GM23338 (cell line): ENCODE data around the gene INTS14. TPM values are rescaled to one million over a fixed set of nuclear protein-coding genes. Genes with fewer than 3 reads are reported as not detected.

Experiments used
- ATAC-seq: fragments of 200-7000 bp; cut with Tn5 transposase; 3 replicates; pipeline ENCODE4 v1.9.1; 2020
- DNase-seq: peaks from one replicate; pipeline ENCODE4 v3.0.0-alpha.2; 2015; ENCODE audit warnings: low spot score
- H2AFZ ChIP-seq: fragments of 200-600 bp; sonication (generic); 2 replicates; pipeline ENCODE4 v1.8.0; 2016; ENCODE audit warnings: antibody characterized with exemption, mild to moderate bottlenecking, moderate library complexity
- H3F3A ChIP-seq: fragments of 200-600 bp; sonication (generic); replicated peaks from 2 replicates; pipeline ENCODE4 v1.8.0; 2017; ENCODE audit warnings: antibody characterized with exemption, mixed run types, low read depth
- H3K27ac ChIP-seq: fragments of 200-600 bp; sonication (generic); 2 replicates; pipeline ENCODE4 v1.6.1; 2016; ENCODE audit warnings: low read depth
- H3K27me3 ChIP-seq: fragments of 200-600 bp; sonication (generic); 2 replicates; pipeline ENCODE4 v1.8.0; 2016; ENCODE audit warnings: mild to moderate bottlenecking, mixed run types, moderate library complexity; ENCODE audit not compliant: insufficient read depth
- H3K36me3 ChIP-seq: fragments of 200-600 bp; sonication (generic); 2 replicates; pipeline ENCODE4 v1.8.0; 2016; ENCODE audit warnings: mild to moderate bottlenecking; ENCODE audit not compliant: insufficient read depth
- H3K4me1 ChIP-seq: fragments of 200-600 bp; sonication (generic); 2 replicates; pipeline ENCODE4 v1.8.0; 2016; ENCODE audit warnings: mild to moderate bottlenecking, moderate library complexity; ENCODE audit not compliant: insufficient read depth
- H3K4me2 ChIP-seq: fragments of 200-600 bp; sonication (generic); 2 replicates; pipeline ENCODE4 v1.7.1; 2017; ENCODE audit warnings: mixed run types
- H3K4me3 ChIP-seq: fragments of 200-600 bp; sonication (generic); 2 replicates; pipeline ENCODE4 v1.6.1; 2016; ENCODE audit warnings: mixed run types
- H3K79me2 ChIP-seq: fragments of 200-600 bp; sonication (generic); replicated peaks from 2 replicates; pipeline ENCODE4 v1.8.0; 2017; ENCODE audit warnings: mild to moderate bottlenecking; ENCODE audit not compliant: insufficient read depth
- H3K9me2 ChIP-seq: fragments of 200-600 bp; sonication (generic); 2 replicates; pipeline ENCODE4 v1.8.0; 2017; ENCODE audit not compliant: insufficient read depth
- H4K20me1 ChIP-seq: fragments of 200-600 bp; sonication (generic); replicated peaks from 2 replicates; pipeline ENCODE4 v1.8.0; 2017; ENCODE audit warnings: mild to moderate bottlenecking; ENCODE audit not compliant: insufficient read depth
- H3K27ac Mint-ChIP-seq: 2 replicates; pipeline ENCODE4 v1.8.0; 2020; ENCODE audit warnings: inconsistent platforms, mild to moderate bottlenecking, moderate library complexity, mixed read lengths
- H3K27me3 Mint-ChIP-seq: 3 replicates; pipeline ENCODE4 v1.8.0; 2022; ENCODE audit warnings: low read depth, mild to moderate bottlenecking, moderate library complexity, mixed read lengths, inconsistent platforms; ENCODE audit not compliant: insufficient read depth, poor library complexity
- H3K36me3 Mint-ChIP-seq: 3 replicates; pipeline ENCODE4 v1.8.0; 2021; ENCODE audit warnings: low read depth, mild to moderate bottlenecking, inconsistent platforms, moderate library complexity, mixed read lengths
- H3K4me1 Mint-ChIP-seq: 3 replicates; pipeline ENCODE4 v1.8.0; 2020; ENCODE audit warnings: mild to moderate bottlenecking, inconsistent platforms, mixed read lengths
- H3K4me3 Mint-ChIP-seq: 3 replicates; pipeline ENCODE4 v1.8.0; 2021; ENCODE audit warnings: moderate library complexity, mild to moderate bottlenecking, inconsistent platforms, mixed read lengths
- H3K9me3 Mint-ChIP-seq: 3 replicates; pipeline ENCODE4 v1.8.0; 2020; ENCODE audit warnings: moderate library complexity, mild to moderate bottlenecking, inconsistent platforms, mixed read lengths
- ETS1 ChIP-seq: IDR thresholded peaks from 2 replicates; pipeline ENCODE4 v1.6.1; 2016; ENCODE audit warnings: antibody characterized with exemption
- EZH2 ChIP-seq: fragments of 200-600 bp; sonication (generic); IDR thresholded peaks from one replicate; pipeline ENCODE4 v1.8.0; 2017; ENCODE audit warnings: antibody characterized with exemption, mild to moderate bottlenecking, low read depth; ENCODE audit not compliant: unreplicated experiment
- EZH2phosphoT487 ChIP-seq: fragments of 200-600 bp; sonication (generic); IDR thresholded peaks from one replicate; pipeline ENCODE4 v1.8.1; 2018; ENCODE audit warnings: antibody characterized with exemption; ENCODE audit not compliant: unreplicated experiment
- JUNB ChIP-seq: IDR thresholded peaks from one replicate; pipeline ENCODE4 v1.6.1; 2016; ENCODE audit warnings: antibody characterized with exemption; ENCODE audit not compliant: unreplicated experiment
- NANOG ChIP-seq: IDR thresholded peaks from 2 replicates; pipeline ENCODE4 v1.6.1; 2016; ENCODE audit warnings: antibody characterized with exemption, borderline replicate concordance
- POLR2AphosphoS5 ChIP-seq: IDR thresholded peaks from 2 replicates; pipeline ENCODE4 v1.6.1; 2016; ENCODE audit warnings: antibody characterized with exemption, low read depth
- REST ChIP-seq: IDR thresholded peaks from one replicate; pipeline ENCODE4 v1.6.1; 2018; ENCODE audit warnings: antibody characterized with exemption; ENCODE audit not compliant: unreplicated experiment
- STAT1 ChIP-seq: IDR thresholded peaks from one replicate; pipeline ENCODE4 v1.6.1; 2016; ENCODE audit warnings: antibody characterized with exemption; ENCODE audit not compliant: unreplicated experiment
- ZNF114 ChIP-seq: fragments of 250-450 bp; sonication (Bioruptor Pico); IDR thresholded peaks from 2 replicates; pipeline ENCODE4 v1.5.0; 2020; ENCODE audit warnings: mild to moderate bottlenecking, moderate library complexity
- ZNF331 ChIP-seq: fragments of 250-450 bp; sonication (Bioruptor Pico); IDR thresholded peaks from 2 replicates; pipeline ENCODE4 v1.5.0; 2020; ENCODE audit warnings: low read depth, mild to moderate bottlenecking, moderate library complexity
- ZNF462 ChIP-seq: fragments of 250-450 bp; sonication (Bioruptor Pico); IDR thresholded peaks from 2 replicates; pipeline ENCODE4 v1.5.0; 2020; ENCODE audit warnings: mild to moderate bottlenecking, moderate library complexity
- polyA plus RNA-seq: library from polyadenylated mRNA; unstranded; fragments of >200 nt; fragmentation: Nextera tagmentation; extraction: Ambion mirVana; gene quantifications from 2 replicates; pipeline ENCODE4 v1.2.1, GENCODE V29; 2016
- total RNA-seq: library from RNA; depleted of rRNA; stranded (reverse); fragments of >200 nt; shearing (Covaris generic); gene quantifications from 2 replicates; pipeline ENCODE4 v1.2.3, GENCODE V29; 2014
- TF ChIP-seq, protein P1 (sequence below), 2 experiments: fragments of 200-600 bp in 1 of 2; sonication (generic) in 1 of 2; conservative IDR thresholded peaks; 2 replicates each; pipeline versions ENCODE4 v1.5.1 to v1.6.1; 2016 to 2017; ENCODE audit warnings: antibody characterized with exemption in 2 of 2, low read depth in 2 of 2, mild to moderate bottlenecking in 2 of 2, moderate library complexity in 1 of 2

The INTS14 gene
- total and polyA plus RNA-seq, 2 experiments from 2014 or later, result 15.2 to 37.7 TPM

DNA sequence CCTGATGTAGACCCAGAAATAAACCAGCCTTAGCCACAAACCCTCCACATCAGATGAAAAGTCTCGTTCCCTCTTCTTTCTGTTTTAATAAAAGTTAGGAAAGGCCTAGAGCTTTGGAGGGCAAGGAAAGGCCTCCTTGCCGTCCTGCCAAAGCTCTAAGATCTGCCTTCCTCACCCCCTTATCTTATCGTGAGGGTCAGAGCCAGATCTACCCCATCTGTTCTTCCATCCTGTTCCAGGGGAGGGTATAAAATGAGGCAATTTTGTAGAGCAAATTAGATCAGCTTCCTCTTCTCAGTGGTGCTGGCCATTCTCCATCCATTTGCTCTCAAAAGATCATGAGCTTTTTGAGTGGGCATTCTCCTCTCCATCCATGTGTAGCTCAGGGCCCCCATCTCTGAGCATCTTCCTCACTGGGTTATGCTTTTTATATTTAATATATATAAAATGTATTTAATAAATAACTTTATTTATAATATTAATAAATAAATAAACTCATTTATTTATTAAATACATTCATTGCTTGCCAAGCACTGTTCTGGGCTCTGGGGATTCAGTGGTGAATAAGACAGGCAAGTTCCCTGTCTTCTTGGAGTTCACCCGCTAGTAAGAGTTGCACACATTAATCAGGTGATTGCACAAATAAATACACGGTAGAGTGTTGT, 8.8 kb upstream of the INTS14 start (continued):
- TF ChIP-seq ZNF462 (CRISPR knock-in tag), result no peak
- TF ChIP-seq POLR2AphosphoS5, result no peak
- no peak for TF ChIP-seq EZH2
- TF ChIP-seq, protein P1, sequence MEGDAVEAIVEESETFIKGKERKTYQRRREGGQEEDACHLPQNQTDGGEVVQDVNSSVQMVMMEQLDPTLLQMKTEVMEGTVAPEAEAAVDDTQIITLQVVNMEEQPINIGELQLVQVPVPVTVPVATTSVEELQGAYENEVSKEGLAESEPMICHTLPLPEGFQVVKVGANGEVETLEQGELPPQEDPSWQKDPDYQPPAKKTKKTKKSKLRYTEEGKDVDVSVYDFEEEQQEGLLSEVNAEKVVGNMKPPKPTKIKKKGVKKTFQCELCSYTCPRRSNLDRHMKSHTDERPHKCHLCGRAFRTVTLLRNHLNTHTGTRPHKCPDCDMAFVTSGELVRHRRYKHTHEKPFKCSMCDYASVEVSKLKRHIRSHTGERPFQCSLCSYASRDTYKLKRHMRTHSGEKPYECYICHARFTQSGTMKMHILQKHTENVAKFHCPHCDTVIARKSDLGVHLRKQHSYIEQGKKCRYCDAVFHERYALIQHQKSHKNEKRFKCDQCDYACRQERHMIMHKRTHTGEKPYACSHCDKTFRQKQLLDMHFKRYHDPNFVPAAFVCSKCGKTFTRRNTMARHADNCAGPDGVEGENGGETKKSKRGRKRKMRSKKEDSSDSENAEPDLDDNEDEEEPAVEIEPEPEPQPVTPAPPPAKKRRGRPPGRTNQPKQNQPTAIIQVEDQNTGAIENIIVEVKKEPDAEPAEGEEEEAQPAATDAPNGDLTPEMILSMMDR (conservative IDR thresholded peaks at IDR 0.05; ENCODE audit: low read depth in 2 of 2), result no peak
- TF ChIP-seq NANOG, result no peak
- no peak for TF ChIP-seq ZNF114

DNA sequence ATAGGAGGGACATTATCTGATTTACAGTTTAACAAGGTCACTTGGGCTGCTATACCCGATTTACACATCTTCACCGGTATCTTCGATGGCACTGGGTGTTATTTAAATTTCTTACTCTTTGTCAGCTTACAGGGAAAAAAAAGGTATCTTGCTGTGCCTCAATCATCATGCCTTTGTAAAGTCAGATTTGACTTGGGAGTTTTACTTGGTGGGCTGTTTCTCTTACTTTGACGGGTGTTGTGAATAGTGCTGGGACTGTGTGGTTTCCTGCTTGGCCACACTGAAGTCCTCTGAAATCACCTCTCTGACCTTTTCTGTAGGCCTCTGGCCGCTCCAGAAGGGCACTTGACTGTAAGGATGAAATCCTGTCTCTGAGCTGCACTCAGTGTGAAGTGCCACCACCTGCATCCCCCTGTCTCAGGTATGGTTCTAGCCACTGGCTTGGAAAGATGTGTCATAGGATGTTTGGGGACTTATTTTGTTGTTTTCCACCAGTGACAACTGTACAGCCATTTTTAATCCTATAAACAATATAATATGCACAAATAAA, 7.7 kb upstream of the INTS14 start:
- H3K36me3 Mint-ChIP-seq, result peaks cover 2% of the 10 kb centered on the region; the same call in 2 of the 3 replicates
- ATAC-seq, result peak; percentile 76
- no peaks in the 10 kb centered on the region for H3K9me3 Mint-ChIP-seq
- peak; percentile 18 for DNase-seq
- peaks cover 14% of the 10 kb centered on the region for H3K4me1 Mint-ChIP-seq
- 0 out of 2 replicates have a peak, but pooled peaks cover 5% of the 10 kb centered on the region for H3K4me1 ChIP-seq
- H2AFZ ChIP-seq, result no peak overlapping the region
- H3K27ac Mint-ChIP-seq, result no peak overlapping the region
- H3K27me3 ChIP-seq, result no peaks in the 10 kb centered on the region
- H3K4me3 ChIP-seq, result no peak overlapping the region
- peaks cover 2% of the 10 kb centered on the region for H3K27me3 Mint-ChIP-seq
- no peaks in the 10 kb centered on the region for H3F3A ChIP-seq
- H3K9me2 ChIP-seq, result no peaks in the 10 kb centered on the region
- H3K79me2 ChIP-seq, result no peaks in the 10 kb centered on the region
- H4K20me1 ChIP-seq, result no peaks in the 10 kb centered on the region
- no peaks in the 10 kb centered on the region for H3K36me3 ChIP-seq
- H3K27ac ChIP-seq, result no peak overlapping the region
- no peak overlapping the region for H3K4me2 ChIP-seq
- H3K4me3 Mint-ChIP-seq, result no peak overlapping the region
- TF ChIP-seq EZH2, result no peak
- no peak for TF ChIP-seq ZNF331
- no peak for TF ChIP-seq STAT1
- TF ChIP-seq JUNB, result no peak
- no peak for TF ChIP-seq EZH2phosphoT487
- TF ChIP-seq REST, result no peak
- TF ChIP-seq NANOG, result no peak
- no peak for TF ChIP-seq ETS1
